GM23338 (cell line): ENCODE measurements around the gene TMEM237. TPM values are rescaled to one million over a fixed set of nuclear protein-coding genes. Genes with fewer than 3 reads are reported as not detected.

ENCODE experiments used
- CREB1 ChIP-seq: fragments of 250-450 bp; sonication (Bioruptor Pico); IDR thresholded peaks from 2 replicates; pipeline ENCODE4 v1.5.0; 2020; ENCODE audit warnings: low read depth, mild to moderate bottlenecking, moderate library complexity
- EZH2 ChIP-seq: fragments of 200-600 bp; sonication (generic); IDR thresholded peaks from one replicate; pipeline ENCODE4 v1.8.0; 2017; ENCODE audit warnings: antibody characterized with exemption, mild to moderate bottlenecking, low read depth; ENCODE audit not compliant: unreplicated experiment
- JUNB ChIP-seq: IDR thresholded peaks from one replicate; pipeline ENCODE4 v1.6.1; 2016; ENCODE audit warnings: antibody characterized with exemption; ENCODE audit not compliant: unreplicated experiment
- STAT1 ChIP-seq: IDR thresholded peaks from one replicate; pipeline ENCODE4 v1.6.1; 2016; ENCODE audit warnings: antibody characterized with exemption; ENCODE audit not compliant: unreplicated experiment
- ZNF114 ChIP-seq: fragments of 250-450 bp; sonication (Bioruptor Pico); IDR thresholded peaks from 2 replicates; pipeline ENCODE4 v1.5.0; 2020; ENCODE audit warnings: mild to moderate bottlenecking, moderate library complexity
- polyA plus RNA-seq: library from polyadenylated mRNA; unstranded; fragments of >200 nt; fragmentation: Nextera tagmentation; extraction: Ambion mirVana; gene quantifications from 2 replicates; pipeline ENCODE4 v1.2.1, GENCODE V29; 2016
- total RNA-seq: library from RNA; depleted of rRNA; stranded (reverse); fragments of >200 nt; shearing (Covaris generic); gene quantifications from 2 replicates; pipeline ENCODE4 v1.2.3, GENCODE V29; 2014
- TF ChIP-seq, protein P1 (sequence below): fragments of 250-450 bp; sonication (Bioruptor Pico); IDR thresholded peaks from 2 replicates; pipeline ENCODE4 v1.5.0; 2020; ENCODE audit warnings: mild to moderate bottlenecking, moderate library complexity
- TF ChIP-seq, protein P2 (sequence below): IDR thresholded peaks from 2 replicates; pipeline ENCODE4 v1.6.1; 2016; ENCODE audit warnings: antibody characterized with exemption
- TF ChIP-seq, protein P3 (sequence below), 2 experiments: fragments of 200-600 bp in 1 of 2; sonication (generic) in 1 of 2; conservative IDR thresholded peaks; 2 replicates each; pipeline versions ENCODE4 v1.5.1 to v1.6.1; 2016 to 2017; ENCODE audit warnings: antibody characterized with exemption in 2 of 2, low read depth in 2 of 2, mild to moderate bottlenecking in 2 of 2, moderate library complexity in 1 of 2

The TMEM237 gene
- total and polyA plus RNA-seq, 2 experiments from 2014 or later: 42.0 to 48.9 TPM

DNA sequence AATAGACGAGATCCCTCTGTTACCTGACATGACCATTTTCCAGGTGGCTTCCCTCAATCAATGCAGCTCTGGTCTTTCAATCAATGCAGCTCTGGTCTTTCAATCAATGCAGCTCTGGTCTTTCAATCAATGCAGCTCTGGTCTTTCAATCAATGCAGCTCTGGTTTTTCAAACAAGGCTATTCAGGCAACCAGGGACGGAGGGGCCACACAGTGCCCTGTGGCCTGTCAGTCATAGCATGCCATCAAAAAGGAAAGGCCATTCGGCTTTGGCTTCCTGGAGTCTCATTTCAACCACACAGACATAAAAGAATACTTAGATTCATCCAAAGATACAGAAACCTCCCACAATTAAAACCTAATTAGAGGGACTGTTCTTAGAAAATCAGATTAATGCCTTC, 41.9 kb upstream of the TMEM237 start (continued):
- TF ChIP-seq, protein P1, sequence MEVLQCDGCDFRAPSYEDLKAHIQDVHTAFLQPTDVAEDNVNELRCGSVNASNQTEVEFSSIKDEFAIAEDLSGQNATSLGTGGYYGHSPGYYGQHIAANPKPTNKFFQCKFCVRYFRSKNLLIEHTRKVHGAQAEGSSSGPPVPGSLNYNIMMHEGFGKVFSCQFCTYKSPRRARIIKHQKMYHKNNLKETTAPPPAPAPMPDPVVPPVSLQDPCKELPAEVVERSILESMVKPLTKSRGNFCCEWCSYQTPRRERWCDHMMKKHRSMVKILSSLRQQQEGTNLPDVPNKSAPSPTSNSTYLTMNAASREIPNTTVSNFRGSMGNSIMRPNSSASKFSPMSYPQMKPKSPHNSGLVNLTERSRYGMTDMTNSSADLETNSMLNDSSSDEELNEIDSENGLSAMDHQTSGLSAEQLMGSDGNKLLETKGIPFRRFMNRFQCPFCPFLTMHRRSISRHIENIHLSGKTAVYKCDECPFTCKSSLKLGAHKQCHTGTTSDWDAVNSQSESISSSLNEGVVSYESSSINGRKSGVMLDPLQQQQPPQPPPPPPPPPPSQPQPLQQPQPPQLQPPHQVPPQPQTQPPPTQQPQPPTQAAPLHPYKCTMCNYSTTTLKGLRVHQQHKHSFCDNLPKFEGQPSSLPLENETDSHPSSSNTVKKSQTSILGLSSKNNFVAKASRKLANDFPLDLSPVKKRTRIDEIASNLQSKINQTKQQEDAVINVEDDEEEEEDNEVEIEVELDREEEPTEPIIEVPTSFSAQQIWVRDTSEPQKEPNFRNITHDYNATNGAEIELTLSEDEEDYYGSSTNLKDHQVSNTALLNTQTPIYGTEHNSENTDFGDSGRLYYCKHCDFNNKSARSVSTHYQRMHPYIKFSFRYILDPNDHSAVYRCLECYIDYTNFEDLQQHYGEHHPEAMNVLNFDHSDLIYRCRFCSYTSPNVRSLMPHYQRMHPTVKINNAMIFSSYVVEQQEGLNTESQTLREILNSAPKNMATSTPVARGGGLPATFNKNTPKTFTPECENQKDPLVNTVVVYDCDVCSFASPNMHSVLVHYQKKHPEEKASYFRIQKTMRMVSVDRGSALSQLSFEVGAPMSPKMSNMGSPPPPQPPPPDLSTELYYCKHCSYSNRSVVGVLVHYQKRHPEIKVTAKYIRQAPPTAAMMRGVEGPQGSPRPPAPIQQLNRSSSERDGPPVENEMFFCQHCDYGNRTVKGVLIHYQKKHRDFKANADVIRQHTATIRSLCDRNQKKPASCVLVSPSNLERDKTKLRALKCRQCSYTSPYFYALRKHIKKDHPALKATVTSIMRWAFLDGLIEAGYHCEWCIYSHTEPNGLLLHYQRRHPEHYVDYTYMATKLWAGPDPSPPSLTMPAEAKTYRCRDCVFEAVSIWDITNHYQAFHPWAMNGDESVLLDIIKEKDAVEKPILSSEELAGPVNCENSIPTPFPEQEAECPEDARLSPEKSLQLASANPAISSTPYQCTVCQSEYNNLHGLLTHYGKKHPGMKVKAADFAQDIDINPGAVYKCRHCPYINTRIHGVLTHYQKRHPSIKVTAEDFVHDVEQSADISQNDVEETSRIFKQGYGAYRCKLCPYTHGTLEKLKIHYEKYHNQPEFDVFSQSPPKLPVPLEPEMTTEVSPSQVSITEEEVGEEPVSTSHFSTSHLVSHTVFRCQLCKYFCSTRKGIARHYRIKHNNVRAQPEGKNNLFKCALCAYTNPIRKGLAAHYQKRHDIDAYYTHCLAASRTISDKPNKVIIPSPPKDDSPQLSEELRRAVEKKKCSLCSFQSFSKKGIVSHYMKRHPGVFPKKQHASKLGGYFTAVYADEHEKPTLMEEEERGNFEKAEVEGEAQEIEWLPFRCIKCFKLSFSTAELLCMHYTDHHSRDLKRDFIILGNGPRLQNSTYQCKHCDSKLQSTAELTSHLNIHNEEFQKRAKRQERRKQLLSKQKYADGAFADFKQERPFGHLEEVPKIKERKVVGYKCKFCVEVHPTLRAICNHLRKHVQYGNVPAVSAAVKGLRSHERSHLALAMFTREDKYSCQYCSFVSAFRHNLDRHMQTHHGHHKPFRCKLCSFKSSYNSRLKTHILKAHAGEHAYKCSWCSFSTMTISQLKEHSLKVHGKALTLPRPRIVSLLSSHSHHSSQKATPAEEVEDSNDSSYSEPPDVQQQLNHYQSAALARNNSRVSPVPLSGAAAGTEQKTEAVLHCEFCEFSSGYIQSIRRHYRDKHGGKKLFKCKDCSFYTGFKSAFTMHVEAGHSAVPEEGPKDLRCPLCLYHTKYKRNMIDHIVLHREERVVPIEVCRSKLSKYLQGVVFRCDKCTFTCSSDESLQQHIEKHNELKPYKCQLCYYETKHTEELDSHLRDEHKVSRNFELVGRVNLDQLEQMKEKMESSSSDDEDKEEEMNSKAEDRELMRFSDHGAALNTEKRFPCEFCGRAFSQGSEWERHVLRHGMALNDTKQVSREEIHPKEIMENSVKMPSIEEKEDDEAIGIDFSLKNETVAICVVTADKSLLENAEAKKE (CRISPR knock-in tag): no peak
- no peak for TF ChIP-seq EZH2
- TF ChIP-seq, protein P2, sequence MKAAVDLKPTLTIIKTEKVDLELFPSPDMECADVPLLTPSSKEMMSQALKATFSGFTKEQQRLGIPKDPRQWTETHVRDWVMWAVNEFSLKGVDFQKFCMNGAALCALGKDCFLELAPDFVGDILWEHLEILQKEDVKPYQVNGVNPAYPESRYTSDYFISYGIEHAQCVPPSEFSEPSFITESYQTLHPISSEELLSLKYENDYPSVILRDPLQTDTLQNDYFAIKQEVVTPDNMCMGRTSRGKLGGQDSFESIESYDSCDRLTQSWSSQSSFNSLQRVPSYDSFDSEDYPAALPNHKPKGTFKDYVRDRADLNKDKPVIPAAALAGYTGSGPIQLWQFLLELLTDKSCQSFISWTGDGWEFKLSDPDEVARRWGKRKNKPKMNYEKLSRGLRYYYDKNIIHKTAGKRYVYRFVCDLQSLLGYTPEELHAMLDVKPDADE: no peak
- TF ChIP-seq, protein P3, sequence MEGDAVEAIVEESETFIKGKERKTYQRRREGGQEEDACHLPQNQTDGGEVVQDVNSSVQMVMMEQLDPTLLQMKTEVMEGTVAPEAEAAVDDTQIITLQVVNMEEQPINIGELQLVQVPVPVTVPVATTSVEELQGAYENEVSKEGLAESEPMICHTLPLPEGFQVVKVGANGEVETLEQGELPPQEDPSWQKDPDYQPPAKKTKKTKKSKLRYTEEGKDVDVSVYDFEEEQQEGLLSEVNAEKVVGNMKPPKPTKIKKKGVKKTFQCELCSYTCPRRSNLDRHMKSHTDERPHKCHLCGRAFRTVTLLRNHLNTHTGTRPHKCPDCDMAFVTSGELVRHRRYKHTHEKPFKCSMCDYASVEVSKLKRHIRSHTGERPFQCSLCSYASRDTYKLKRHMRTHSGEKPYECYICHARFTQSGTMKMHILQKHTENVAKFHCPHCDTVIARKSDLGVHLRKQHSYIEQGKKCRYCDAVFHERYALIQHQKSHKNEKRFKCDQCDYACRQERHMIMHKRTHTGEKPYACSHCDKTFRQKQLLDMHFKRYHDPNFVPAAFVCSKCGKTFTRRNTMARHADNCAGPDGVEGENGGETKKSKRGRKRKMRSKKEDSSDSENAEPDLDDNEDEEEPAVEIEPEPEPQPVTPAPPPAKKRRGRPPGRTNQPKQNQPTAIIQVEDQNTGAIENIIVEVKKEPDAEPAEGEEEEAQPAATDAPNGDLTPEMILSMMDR (conservative IDR thresholded peaks at IDR 0.05; ENCODE audit: low read depth in 2 of 2): no peak
- TF ChIP-seq ZNF114 (CRISPR knock-in tag): no peak
- no peak for TF ChIP-seq JUNB
- no peak for TF ChIP-seq STAT1
- no peak for TF ChIP-seq CREB1 (CRISPR knock-in tag)
